Activated CD8-positive, alpha-beta T cell treated with anti-CD3 and anti-CD28 coated beads for 36 hours (primary cell): ENCODE measurements around the gene TBCA. TPM values are rescaled to one million over a fixed set of nuclear protein-coding genes. Genes with fewer than 3 reads are reported as not detected.
A peak's percentile ranks its signal among the peaks of the same experiment; 100 is the strongest.

Experiments used
- ATAC-seq: fragments of 200-7000 bp; cut with Tn5 transposase; one replicate; pipeline ENCODE4 v1.10.0; 2021; ENCODE audit warnings: mild to moderate bottlenecking, moderate library complexity
- CTCF ChIA-PET: fragments of 350-600 bp; sonication (Branson Sonifier 250); formaldehyde crosslinking; loops from one replicate; lab custom pipeline; 2021; ENCODE audit warnings: antibody characterized with exemption; lab: Charles Lee
- POLR2A ChIA-PET: fragments of 350-600 bp; sonication (Branson Sonifier 250); formaldehyde crosslinking; loops from one replicate; lab custom pipeline; 2021; ENCODE audit warnings: antibody characterized with exemption; lab: Charles Lee
- DNase-seq: peaks from one replicate; pipeline ENCODE4 v3.0.0-alpha.2; 2020
- H3K27ac Mint-ChIP-seq: one replicate; pipeline ENCODE4 v1.8.0; 2021; ENCODE audit warnings: mild to moderate bottlenecking, mixed read lengths
- H3K27me3 Mint-ChIP-seq: one replicate; pipeline ENCODE4 v1.8.0; 2021; ENCODE audit warnings: mixed read lengths
- H3K36me3 Mint-ChIP-seq: one replicate; pipeline ENCODE4 v1.8.0; 2021; ENCODE audit warnings: low read depth, mixed read lengths
- H3K4me1 Mint-ChIP-seq: one replicate; pipeline ENCODE4 v1.8.0; 2021; ENCODE audit warnings: low read depth, mixed read lengths
- H3K4me3 Mint-ChIP-seq: one replicate; pipeline ENCODE4 v1.8.0; 2021; ENCODE audit warnings: mild to moderate bottlenecking, moderate library complexity, mixed read lengths
- H3K9me3 Mint-ChIP-seq: one replicate; pipeline ENCODE4 v1.8.0; 2021; ENCODE audit warnings: mixed read lengths
- intact Hi-C: fragments of 100-400 bp; cut with micrococcal nuclease; formaldehyde crosslinking; loops from one replicate; pipeline ENCODE4 v1.10.0; 2022
- total RNA-seq, 2 experiments: library from RNA; stranded (reverse); gene quantifications; one replicate each; pipeline ENCODE4 v1.2.3, GENCODE V29; 2021
- TF ChIP-seq, protein P1 (sequence below): fragments of 200-600 bp; IDR thresholded peaks from one replicate; pipeline ENCODE4 v1.8.0; 2022; ENCODE audit warnings: antibody characterized with exemption, mild to moderate bottlenecking

TBCA gene
- total RNA-seq, 2 experiments from 2014 or later: 192 to 196 TPM

GRCh38 chr5:77778881-77779438 lies 2.8 kb upstream of the TBCA start:
- H3K4me1 Mint-ChIP-seq: peaks cover 30% of the 10 kb centered on the region
- H3K4me3 Mint-ChIP-seq: no peak overlapping the region
- ChIA-PET CTCF (no interaction called here), POLR2A (no interaction called here)
- TF ChIP-seq, protein P1, sequence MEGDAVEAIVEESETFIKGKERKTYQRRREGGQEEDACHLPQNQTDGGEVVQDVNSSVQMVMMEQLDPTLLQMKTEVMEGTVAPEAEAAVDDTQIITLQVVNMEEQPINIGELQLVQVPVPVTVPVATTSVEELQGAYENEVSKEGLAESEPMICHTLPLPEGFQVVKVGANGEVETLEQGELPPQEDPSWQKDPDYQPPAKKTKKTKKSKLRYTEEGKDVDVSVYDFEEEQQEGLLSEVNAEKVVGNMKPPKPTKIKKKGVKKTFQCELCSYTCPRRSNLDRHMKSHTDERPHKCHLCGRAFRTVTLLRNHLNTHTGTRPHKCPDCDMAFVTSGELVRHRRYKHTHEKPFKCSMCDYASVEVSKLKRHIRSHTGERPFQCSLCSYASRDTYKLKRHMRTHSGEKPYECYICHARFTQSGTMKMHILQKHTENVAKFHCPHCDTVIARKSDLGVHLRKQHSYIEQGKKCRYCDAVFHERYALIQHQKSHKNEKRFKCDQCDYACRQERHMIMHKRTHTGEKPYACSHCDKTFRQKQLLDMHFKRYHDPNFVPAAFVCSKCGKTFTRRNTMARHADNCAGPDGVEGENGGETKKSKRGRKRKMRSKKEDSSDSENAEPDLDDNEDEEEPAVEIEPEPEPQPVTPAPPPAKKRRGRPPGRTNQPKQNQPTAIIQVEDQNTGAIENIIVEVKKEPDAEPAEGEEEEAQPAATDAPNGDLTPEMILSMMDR: no peak
- no peaks in the 10 kb centered on the region for H3K27me3 Mint-ChIP-seq
- no peaks in the 10 kb centered on the region for H3K9me3 Mint-ChIP-seq
- intact Hi-C loops: no loop called here
- peaks cover 14% of the 10 kb centered on the region for H3K36me3 Mint-ChIP-seq
- DNase-seq (peak; percentile 18), ATAC-seq (no peak)
- H3K27ac Mint-ChIP-seq: no peak overlapping the region

GRCh38 chr5:77778398-77778797 lies 2.3 kb upstream of the TBCA start:
- peaks cover 35% of the 10 kb centered on the region for H3K4me1 Mint-ChIP-seq
- H3K36me3 Mint-ChIP-seq: peaks cover 16% of the 10 kb centered on the region
- ChIA-PET CTCF (no interaction called here), POLR2A (no interaction called here)
- TF ChIP-seq, protein P1: no peak
- H3K9me3 Mint-ChIP-seq: no peaks in the 10 kb centered on the region
- H3K27ac Mint-ChIP-seq: no peak overlapping the region
- no peaks in the 10 kb centered on the region for H3K27me3 Mint-ChIP-seq
- DNase-seq (no peak), ATAC-seq (no peak)
- intact Hi-C loops: no loop called here
- no peak overlapping the region for H3K4me3 Mint-ChIP-seq

GRCh38 chr5:77777911-77778310 lies 1.8 kb upstream of the TBCA start:
- ATAC-seq (no peak), DNase-seq (peak; percentile 27)
- Mint-ChIP-seq H3K27ac (no peak overlapping the region), H3K27me3 (no peaks in the 10 kb centered on the region), H3K4me1 (peaks cover 40% of the 10 kb centered on the region), H3K4me3 (no peak overlapping the region), H3K9me3 (no peaks in the 10 kb centered on the region), H3K36me3 (peaks cover 16% of the 10 kb centered on the region)
- TF ChIP-seq, protein P1: no peak
- ChIA-PET CTCF (no interaction called here), POLR2A (no interaction called here)
- intact Hi-C loops: no loop called here

DNA sequence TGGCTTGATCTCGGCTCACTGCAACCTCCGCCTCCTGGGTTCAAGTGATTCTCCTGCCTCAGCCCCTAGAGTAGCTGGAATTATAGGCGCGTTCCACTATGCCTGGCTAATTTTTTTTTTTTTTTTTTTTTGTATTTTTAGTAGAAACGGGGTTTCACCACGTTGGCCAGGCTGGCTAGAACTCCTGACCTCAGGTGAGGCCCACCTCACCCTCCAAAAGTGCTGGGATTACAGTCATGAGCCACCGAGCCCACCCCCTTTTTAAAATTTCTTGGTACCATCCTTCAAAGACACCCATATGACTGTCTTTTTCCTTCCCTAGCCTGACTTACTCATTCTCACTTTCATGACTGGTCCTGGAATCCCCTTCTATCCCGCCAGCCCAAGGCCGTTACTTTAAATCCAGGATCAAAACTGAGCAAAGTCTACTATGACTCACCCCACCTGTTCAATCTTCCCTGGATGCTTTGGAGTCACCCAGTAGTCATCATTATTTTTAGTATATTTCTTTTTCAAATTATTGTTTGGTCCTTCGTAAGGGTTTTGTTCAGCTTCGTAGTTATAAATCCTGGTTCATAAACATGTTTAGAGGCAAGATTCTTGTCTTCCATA lies 1.2 kb upstream of the TBCA start:
- DNase-seq: peak; percentile 26
- H3K9me3 Mint-ChIP-seq: no peaks in the 10 kb centered on the region
- peak overlapping the region; percentile 63 for H3K27ac Mint-ChIP-seq
- peaks cover 17% of the 10 kb centered on the region for H3K36me3 Mint-ChIP-seq
- CTCF ChIA-PET: no interaction called here
- POLR2A ChIA-PET: no interaction called here
- TF ChIP-seq, protein P1: no peak
- H3K4me3 Mint-ChIP-seq: no peak overlapping the region
- H3K27me3 Mint-ChIP-seq: no peaks in the 10 kb centered on the region
- intact Hi-C loops: no loop called here
- H3K4me1 Mint-ChIP-seq: peaks cover 42% of the 10 kb centered on the region
- no peak for ATAC-seq

- Mint-ChIP-seq H3K4me1 (peaks cover 49% of the 10 kb centered on the region), H3K4me3 (peak overlapping the region; percentile 94), H3K27me3 (no peaks in the 10 kb centered on the region), H3K36me3 (peaks cover 22% of the 10 kb centered on the region), H3K9me3 (no peaks in the 10 kb centered on the region), H3K27ac (peak overlapping the region; percentile 95)
- intact Hi-C loops: no loop called here
- DNase-seq (no peak), ATAC-seq (peak; percentile 34)
- CTCF ChIA-PET: no interaction called here
- POLR2A ChIA-PET: no interaction called here
- TF ChIP-seq, protein P1: no peak
Observed at GRCh38 chr5:77776554-77777206, 541 bp upstream of the TBCA start.
